HCT116 (cell line): Measurements from ENCODE around the gene FEZF1. TPM values are rescaled to one million over a fixed set of nuclear protein-coding genes. Genes with fewer than 3 reads are reported as not detected.

Experiments used
- ATAC-seq: fragments of 200-7000 bp; cut with Tn5 transposase; 2 replicates; pipeline ENCODE4 v1.9.1; 2020; ENCODE audit warnings: mild to moderate bottlenecking, moderate library complexity
- BruUV-seq: library from RNA; stranded (reverse); fragments of 400-500 nt; replicated peaks from 2 replicates; lab custom pipeline; 2021; lab: Mats Ljungman, UMichigan
- CTCF ChIA-PET: fragments of 300-600 bp; sonication (Branson Sonifier 250); formaldehyde crosslinking; loops from one replicate; lab custom pipeline; 2021; ENCODE audit warnings: antibody characterized with exemption; lab: Charles Lee
- POLR2A ChIA-PET: fragments of 300-600, 350-600 bp; sonication (Branson Sonifier 250); formaldehyde crosslinking; loops from one replicate; lab custom pipeline; 2021; ENCODE audit warnings: antibody characterized with exemption; lab: Charles Lee
- RAD21 ChIA-PET, 2 experiments: fragments of 300-600 bp; sonication (Branson Sonifier 250); formaldehyde crosslinking; loops; one replicate each; lab custom pipeline; 2023; ENCODE audit warnings: low total read pairs in 2 of 2; ENCODE audit not compliant: uncharacterized antibody in 2 of 2, unreplicated experiment in 2 of 2, low non-redundant PET in 1 of 2; lab: Charles Lee
- DNase-seq: peaks from one replicate; pipeline ENCODE4 v3.0.0-alpha.2; 2010; ENCODE audit warnings: low read depth, low spot score
- H2AFZ ChIP-seq: fragments of 200-600 bp; shearing (Covaris generic), sonication (generic); 2 replicates; pipeline ENCODE4 v1.6.1; 2017; ENCODE audit warnings: low read depth, mixed run types, mixed read lengths, antibody characterized with exemption, low read length; ENCODE audit not compliant: poor library complexity, severe bottlenecking
- H3K27ac ChIP-seq: 2 replicates; pipeline ENCODE4 v1.5.1; 2012; ENCODE audit warnings: low read depth, low read length
- H3K27me3 ChIP-seq: fragments of 200-600 bp; sonication (generic); 2 replicates; pipeline ENCODE4 v1.6.1; 2016; ENCODE audit warnings: mixed run types, low read length, mixed read lengths; ENCODE audit not compliant: insufficient read depth
- H3K36me3 ChIP-seq, 2 experiments: fragments of 200-500 bp in 1 of 2; fragments of 200-600 bp in 1 of 2; sonication (Bioruptor generic) in 1 of 2; sonication (generic) in 1 of 2; 2 replicates each; pipeline versions ENCODE4 v1.5.1 to v1.6.1; 2014 to 2016; ENCODE audit warnings: low read length in 2 of 2, inconsistent platforms in 1 of 2, mixed read lengths in 1 of 2, mixed run types in 1 of 2; ENCODE audit not compliant: insufficient read depth in 2 of 2, control insufficient read depth in 1 of 2
- H3K4me1 ChIP-seq, 2 experiments: fragments of 200-600 bp in 1 of 2; sonication (generic) in 1 of 2; 2 replicates each; pipeline versions ENCODE4 v1.5.1 to v1.6.1; 2012 to 2017; ENCODE audit warnings: low read length in 2 of 2, inconsistent platforms in 1 of 2, mild to moderate bottlenecking in 1 of 2, mixed read lengths in 1 of 2, mixed run types in 1 of 2, moderate library complexity in 1 of 2; ENCODE audit not compliant: insufficient read depth in 2 of 2, control insufficient read depth in 1 of 2
- H3K4me2 ChIP-seq: fragments of 200-600 bp; sonication (generic); 2 replicates; pipeline ENCODE4 v1.6.1; 2017; ENCODE audit warnings: mixed run types, low read length, mixed read lengths
- H3K4me3 ChIP-seq, 2 experiments: fragments of 200-600 bp in 1 of 2; sonication (generic) in 1 of 2; replicated peaks in 1 of 2; 2 replicates each; pipeline ENCODE4 v1.5.1; 2011 to 2016; ENCODE audit warnings: low read length in 2 of 2, control low read depth in 1 of 2, low read depth in 1 of 2, mild to moderate bottlenecking in 1 of 2, mixed read lengths in 1 of 2, mixed run types in 1 of 2
- H3K79me2 ChIP-seq: fragments of 200-600 bp; sonication (generic); 2 replicates; pipeline ENCODE4 v1.6.1; 2017; ENCODE audit warnings: mild to moderate bottlenecking, mixed run types, low read length, moderate library complexity, mixed read lengths; ENCODE audit not compliant: insufficient read depth
- H3K9ac ChIP-seq: fragments of 200-600 bp; sonication (generic); 2 replicates; pipeline ENCODE4 v1.6.1; 2016; ENCODE audit warnings: low read length, mixed read lengths
- H3K9me2 ChIP-seq: fragments of 200-600 bp; sonication (generic), shearing (Covaris generic); 2 replicates; pipeline ENCODE4 v1.6.1; 2017; ENCODE audit warnings: mixed run types, mild to moderate bottlenecking, moderate library complexity; ENCODE audit not compliant: insufficient read depth
- H3K9me3 ChIP-seq, 2 experiments: fragments of 200-500 bp in 1 of 2; fragments of 200-600 bp in 1 of 2; sonication (Bioruptor generic) in 1 of 2; sonication (generic) in 1 of 2; 2 replicates each; pipeline ENCODE4 v1.6.1; 2014 to 2017; ENCODE audit warnings: low read length in 2 of 2, mixed read lengths in 2 of 2, inconsistent platforms in 1 of 2, low read depth in 1 of 2, mild to moderate bottlenecking in 1 of 2, mixed run types in 1 of 2, moderate library complexity in 1 of 2; ENCODE audit not compliant: control insufficient read depth in 1 of 2, insufficient read depth in 1 of 2
- H4K20me1 ChIP-seq: fragments of 200-600 bp; sonication (generic), shearing (Covaris generic); 2 replicates; pipeline ENCODE4 v1.6.1; 2017; ENCODE audit warnings: mixed run types, mild to moderate bottlenecking, moderate library complexity; ENCODE audit not compliant: insufficient read depth
- CBX3 ChIP-seq: IDR thresholded peaks from 2 replicates; pipeline ENCODE4 v1.6.1; 2012; ENCODE audit warnings: low read depth
- CEBPB ChIP-seq: IDR thresholded peaks from 2 replicates; pipeline ENCODE4 v1.6.1; 2012; ENCODE audit warnings: low read depth
- CTCF ChIP-seq, 3 experiments: fragments of 200-600 bp in 1 of 3; sonication (generic) in 1 of 3; IDR thresholded peaks in 2 of 3; conservative IDR thresholded peaks in 1 of 3; 2 replicates each; pipeline ENCODE4 v1.5.1; 2012 to 2017; ENCODE audit warnings: low read depth in 2 of 3, low read length in 2 of 3, antibody characterized with exemption in 1 of 3, borderline replicate concordance in 1 of 3, control low read depth in 1 of 3, mild to moderate bottlenecking in 1 of 3, mixed read lengths in 1 of 3, mixed run types in 1 of 3, moderate library complexity in 1 of 3; ENCODE audit not compliant: insufficient read depth in 1 of 3
- ELF1 ChIP-seq: IDR thresholded peaks from 2 replicates; pipeline ENCODE4 v1.6.1; 2012; ENCODE audit warnings: low read depth, borderline replicate concordance
- EZH2phosphoT487 ChIP-seq: fragments of 200-600 bp; IDR thresholded peaks from 2 replicates; pipeline ENCODE4 v1.6.1; 2018; ENCODE audit warnings: antibody characterized with exemption, borderline replicate concordance
- RAD21 ChIP-seq: IDR thresholded peaks from 2 replicates; pipeline ENCODE4 v1.6.1; 2012; ENCODE audit warnings: low read depth, mild to moderate bottlenecking
- REST ChIP-seq: IDR thresholded peaks from 2 replicates; pipeline ENCODE4 v1.6.1; 2012; ENCODE audit warnings: low read depth
- SIN3A ChIP-seq: IDR thresholded peaks from 2 replicates; pipeline ENCODE4 v1.6.1; 2012; ENCODE audit warnings: low read depth
- SP1 ChIP-seq: IDR thresholded peaks from 2 replicates; pipeline ENCODE4 v1.6.1; 2012; ENCODE audit warnings: low read depth
- YY1 ChIP-seq: IDR thresholded peaks from 2 replicates; pipeline ENCODE4 v1.6.1; 2011; ENCODE audit warnings: low read length, low read depth, moderate library complexity, mild to moderate bottlenecking; ENCODE audit not compliant: insufficient replicate concordance; ENCODE audit errors: extremely low read depth
- ZBTB33 ChIP-seq: IDR thresholded peaks from 2 replicates; pipeline ENCODE4 v1.6.1; 2011; ENCODE audit warnings: mild to moderate bottlenecking, low read length, moderate library complexity; ENCODE audit not compliant: insufficient replicate concordance; ENCODE audit errors: extremely low read depth
- intact Hi-C: fragments of 100-400 bp; cut with micrococcal nuclease; formaldehyde crosslinking; loops from 2 replicates; pipeline ENCODE4 v1.10.0; 2022
- total RNA-seq: library from RNA; stranded (reverse); gene quantifications from one replicate; pipeline ENCODE4 v1.2.1, GENCODE V29; 2021; ENCODE audit not compliant: unreplicated experiment

FEZF1 gene
- total RNA-seq, 1 experiment from 2014 or later, result 0.37 TPM

- H3K4me3 ChIP-seq, result no peak overlapping the region
- H4K20me1 ChIP-seq, result no peaks in the 10 kb centered on the region
- no peak overlapping the region for H3K4me2 ChIP-seq
- no peak for TF ChIP-seq ELF1
- no peak for TF ChIP-seq REST
- no peak for TF ChIP-seq CEBPB
- TF ChIP-seq CBX3, result no peak
- H3K36me3 ChIP-seq, result no peaks in the 10 kb centered on the region
- intact Hi-C loops, result no loop called here
- H3K79me2 ChIP-seq, result no peaks in the 10 kb centered on the region
- H3K27me3 ChIP-seq, result no peaks in the 10 kb centered on the region
- BruUV-seq, result no TSS peak
- H3K9me2 ChIP-seq, result no peaks in the 10 kb centered on the region
- no peak for DNase-seq
- no peaks in the 10 kb centered on the region for H3K4me1 ChIP-seq
- POLR2A ChIA-PET, result no interaction called here
- no peak overlapping the region for H3K9ac ChIP-seq
- no peak overlapping the region for H3K27ac ChIP-seq
- RAD21 ChIA-PET, result no interaction called here
- ATAC-seq, result no peak
- no peaks in the 10 kb centered on the region for H3K9me3 ChIP-seq
- H2AFZ ChIP-seq, result no peak overlapping the region
- CTCF ChIA-PET, result no interaction called here
These were observed 34.8 kb upstream of the FEZF1 start for GRCh38 chr7:122339145-122339904.

- H3K27me3 ChIP-seq, result no peaks in the 10 kb centered on the region
- CTCF ChIA-PET, result no interaction called here
- no peak for TF ChIP-seq CTCF (IDR thresholded peaks at IDR 0.05 in 2 of 3, conservative IDR thresholded peaks at IDR 0.05 in 1 of 3; ENCODE audit: borderline replicate concordance in 1 of 3, insufficient read depth in 1 of 3, low read depth in 2 of 3, low read length in 2 of 3)
- no peak for TF ChIP-seq ELF1
- TF ChIP-seq SIN3A, result no peak
- TF ChIP-seq RAD21, result no peak
- no peak for TF ChIP-seq YY1
- no peak for TF ChIP-seq SP1
- TF ChIP-seq EZH2phosphoT487, result no peak
- no peak for TF ChIP-seq ZBTB33
These were observed 32.5 kb upstream of the FEZF1 start for GRCh38 chr7:122337011-122337410.

More at GRCh38 chr7:122337011-122337410, 32.5 kb upstream of the FEZF1 start:
- Histone ChIP-seq H3K9ac (no peak overlapping the region), H2AFZ (no peak overlapping the region), H4K20me1 (no peaks in the 10 kb centered on the region), H3K79me2 (no peaks in the 10 kb centered on the region), H3K9me2 (no peaks in the 10 kb centered on the region), H3K4me1 (no peaks in the 10 kb centered on the region), H3K9me3 (no peaks in the 10 kb centered on the region), H3K4me2 (no peak overlapping the region), H3K4me3 (no peak overlapping the region), H3K27ac (no peak overlapping the region), H3K36me3 (no peaks in the 10 kb centered on the region)
- ChIA-PET POLR2A (no interaction called here), RAD21 (no interaction called here)
- intact Hi-C loops, result no loop called here
- no peak for ATAC-seq
- no TSS peak for BruUV-seq
- no peak for DNase-seq
